GM23338 (cell line): ENCODE measurements around the gene EIF2A.

ENCODE experiments used
- EZH2 ChIP-seq: fragments of 200-600 bp; sonication (generic); IDR thresholded peaks from one replicate; pipeline ENCODE4 v1.8.0; 2017; ENCODE audit warnings: antibody characterized with exemption, mild to moderate bottlenecking, low read depth; ENCODE audit not compliant: unreplicated experiment
- TF ChIP-seq, protein P1 (sequence below): IDR thresholded peaks from one replicate; pipeline ENCODE4 v1.6.1; 2018; ENCODE audit warnings: antibody characterized with exemption; ENCODE audit not compliant: unreplicated experiment
- TF ChIP-seq, protein P2 (sequence below), 2 experiments: fragments of 200-600 bp in 1 of 2; sonication (generic) in 1 of 2; conservative IDR thresholded peaks; 2 replicates each; pipeline versions ENCODE4 v1.5.1 to v1.6.1; 2016 to 2017; ENCODE audit warnings: antibody characterized with exemption in 2 of 2, low read depth in 2 of 2, mild to moderate bottlenecking in 2 of 2, moderate library complexity in 1 of 2
- TF ChIP-seq, protein P3 (sequence below): IDR thresholded peaks from 2 replicates; pipeline ENCODE4 v1.6.1; 2016; ENCODE audit warnings: antibody characterized with exemption

- TF ChIP-seq, protein P1, sequence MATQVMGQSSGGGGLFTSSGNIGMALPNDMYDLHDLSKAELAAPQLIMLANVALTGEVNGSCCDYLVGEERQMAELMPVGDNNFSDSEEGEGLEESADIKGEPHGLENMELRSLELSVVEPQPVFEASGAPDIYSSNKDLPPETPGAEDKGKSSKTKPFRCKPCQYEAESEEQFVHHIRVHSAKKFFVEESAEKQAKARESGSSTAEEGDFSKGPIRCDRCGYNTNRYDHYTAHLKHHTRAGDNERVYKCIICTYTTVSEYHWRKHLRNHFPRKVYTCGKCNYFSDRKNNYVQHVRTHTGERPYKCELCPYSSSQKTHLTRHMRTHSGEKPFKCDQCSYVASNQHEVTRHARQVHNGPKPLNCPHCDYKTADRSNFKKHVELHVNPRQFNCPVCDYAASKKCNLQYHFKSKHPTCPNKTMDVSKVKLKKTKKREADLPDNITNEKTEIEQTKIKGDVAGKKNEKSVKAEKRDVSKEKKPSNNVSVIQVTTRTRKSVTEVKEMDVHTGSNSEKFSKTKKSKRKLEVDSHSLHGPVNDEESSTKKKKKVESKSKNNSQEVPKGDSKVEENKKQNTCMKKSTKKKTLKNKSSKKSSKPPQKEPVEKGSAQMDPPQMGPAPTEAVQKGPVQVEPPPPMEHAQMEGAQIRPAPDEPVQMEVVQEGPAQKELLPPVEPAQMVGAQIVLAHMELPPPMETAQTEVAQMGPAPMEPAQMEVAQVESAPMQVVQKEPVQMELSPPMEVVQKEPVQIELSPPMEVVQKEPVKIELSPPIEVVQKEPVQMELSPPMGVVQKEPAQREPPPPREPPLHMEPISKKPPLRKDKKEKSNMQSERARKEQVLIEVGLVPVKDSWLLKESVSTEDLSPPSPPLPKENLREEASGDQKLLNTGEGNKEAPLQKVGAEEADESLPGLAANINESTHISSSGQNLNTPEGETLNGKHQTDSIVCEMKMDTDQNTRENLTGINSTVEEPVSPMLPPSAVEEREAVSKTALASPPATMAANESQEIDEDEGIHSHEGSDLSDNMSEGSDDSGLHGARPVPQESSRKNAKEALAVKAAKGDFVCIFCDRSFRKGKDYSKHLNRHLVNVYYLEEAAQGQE: no peak
- TF ChIP-seq, protein P2, sequence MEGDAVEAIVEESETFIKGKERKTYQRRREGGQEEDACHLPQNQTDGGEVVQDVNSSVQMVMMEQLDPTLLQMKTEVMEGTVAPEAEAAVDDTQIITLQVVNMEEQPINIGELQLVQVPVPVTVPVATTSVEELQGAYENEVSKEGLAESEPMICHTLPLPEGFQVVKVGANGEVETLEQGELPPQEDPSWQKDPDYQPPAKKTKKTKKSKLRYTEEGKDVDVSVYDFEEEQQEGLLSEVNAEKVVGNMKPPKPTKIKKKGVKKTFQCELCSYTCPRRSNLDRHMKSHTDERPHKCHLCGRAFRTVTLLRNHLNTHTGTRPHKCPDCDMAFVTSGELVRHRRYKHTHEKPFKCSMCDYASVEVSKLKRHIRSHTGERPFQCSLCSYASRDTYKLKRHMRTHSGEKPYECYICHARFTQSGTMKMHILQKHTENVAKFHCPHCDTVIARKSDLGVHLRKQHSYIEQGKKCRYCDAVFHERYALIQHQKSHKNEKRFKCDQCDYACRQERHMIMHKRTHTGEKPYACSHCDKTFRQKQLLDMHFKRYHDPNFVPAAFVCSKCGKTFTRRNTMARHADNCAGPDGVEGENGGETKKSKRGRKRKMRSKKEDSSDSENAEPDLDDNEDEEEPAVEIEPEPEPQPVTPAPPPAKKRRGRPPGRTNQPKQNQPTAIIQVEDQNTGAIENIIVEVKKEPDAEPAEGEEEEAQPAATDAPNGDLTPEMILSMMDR (conservative IDR thresholded peaks at IDR 0.05; ENCODE audit: low read depth in 2 of 2): no peak
- TF ChIP-seq EZH2: no peak
- TF ChIP-seq, protein P3, sequence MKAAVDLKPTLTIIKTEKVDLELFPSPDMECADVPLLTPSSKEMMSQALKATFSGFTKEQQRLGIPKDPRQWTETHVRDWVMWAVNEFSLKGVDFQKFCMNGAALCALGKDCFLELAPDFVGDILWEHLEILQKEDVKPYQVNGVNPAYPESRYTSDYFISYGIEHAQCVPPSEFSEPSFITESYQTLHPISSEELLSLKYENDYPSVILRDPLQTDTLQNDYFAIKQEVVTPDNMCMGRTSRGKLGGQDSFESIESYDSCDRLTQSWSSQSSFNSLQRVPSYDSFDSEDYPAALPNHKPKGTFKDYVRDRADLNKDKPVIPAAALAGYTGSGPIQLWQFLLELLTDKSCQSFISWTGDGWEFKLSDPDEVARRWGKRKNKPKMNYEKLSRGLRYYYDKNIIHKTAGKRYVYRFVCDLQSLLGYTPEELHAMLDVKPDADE: no peak
Measured at GRCh38 chr3:150599611-150600297, 53.2 kb downstream of the EIF2A start.
